IMR-90 (cell line): ENCODE measurements around the gene UPF1. TPM values are rescaled to one million over a fixed set of nuclear protein-coding genes. Genes with fewer than 3 reads are reported as not detected.

Source experiments
- ATAC-seq: fragments of 200-7000 bp; cut with Tn5 transposase; 2 replicates; pipeline ENCODE4 v1.9.1; 2020; ENCODE audit warnings: low read depth, mild to moderate bottlenecking, moderate library complexity
- BruUV-seq: library from RNA; stranded (reverse); fragments of 400-500 nt; replicated peaks from 2 replicates; lab custom pipeline; 2021; lab: Mats Ljungman, UMichigan
- CTCF ChIA-PET: fragments of 300-600 bp; formaldehyde crosslinking; extraction: SDS; loops from one replicate; lab custom pipeline; 2021; ENCODE audit warnings: antibody characterized with exemption; lab: Yijun Ruan, JAX
- POLR2A ChIA-PET: fragments of 300-600 bp; sonication (Branson Sonifier 250); formaldehyde crosslinking; loops from one replicate; lab custom pipeline; 2022; ENCODE audit warnings: antibody characterized with exemption; ENCODE audit not compliant: unreplicated experiment; lab: Charles Lee
- DNase-seq: peaks from one replicate; pipeline ENCODE4 v3.0.0; 2013
- H2AFZ ChIP-seq: replicated peaks from 2 replicates; pipeline ENCODE3; 2013; ENCODE audit warnings: low read length, mild to moderate bottlenecking; ENCODE audit not compliant: poor library complexity
- H2AK5ac ChIP-seq: 2 replicates; pipeline ENCODE4 v1.6.1; 2013; ENCODE audit warnings: low read depth, low read length, inconsistent platforms
- H2AK9ac ChIP-seq: replicated peaks from 2 replicates; pipeline ENCODE3; 2013; ENCODE audit warnings: mild to moderate bottlenecking, low read depth, low read length, moderate library complexity; ENCODE audit not compliant: poor library complexity
- H2BK120ac ChIP-seq: 2 replicates; pipeline ENCODE4 v1.6.1; 2013; ENCODE audit warnings: low read depth, low read length, inconsistent platforms
- H2BK15ac ChIP-seq: 3 replicates; pipeline ENCODE4 v1.6.1; 2013; ENCODE audit warnings: low read depth, low read length, inconsistent platforms
- H2BK20ac ChIP-seq: 2 replicates; pipeline ENCODE4 v1.6.1; 2013; ENCODE audit warnings: low read depth, mild to moderate bottlenecking, inconsistent platforms, low read length, moderate library complexity
- H2BK5ac ChIP-seq: 2 replicates; pipeline ENCODE4 v1.6.1; 2013; ENCODE audit warnings: mild to moderate bottlenecking, low read depth, low read length, inconsistent platforms; ENCODE audit not compliant: poor library complexity, severe bottlenecking
- H3K14ac ChIP-seq: replicated peaks from 2 replicates; pipeline ENCODE4 v1.6.1; 2013; ENCODE audit warnings: low read depth, low read length, inconsistent platforms
- H3K18ac ChIP-seq: 2 replicates; pipeline ENCODE4 v1.6.1; 2013; ENCODE audit warnings: low read depth, low read length, control low read depth
- H3K23ac ChIP-seq: 2 replicates; pipeline ENCODE4 v1.6.1; 2013; ENCODE audit warnings: low read depth, low read length, inconsistent platforms
- H3K27ac ChIP-seq: 2 replicates; pipeline ENCODE4 v1.5.1; 2013; ENCODE audit warnings: mild to moderate bottlenecking, control low read depth, low read length; ENCODE audit not compliant: insufficient read depth
- H3K27me3 ChIP-seq: 2 replicates; pipeline ENCODE4 v1.6.1; 2013; ENCODE audit warnings: low read length; ENCODE audit not compliant: control insufficient read depth, insufficient read depth
- H3K36me3 ChIP-seq: 2 replicates; pipeline ENCODE4 v1.6.1; 2013; ENCODE audit warnings: low read length, mixed read lengths; ENCODE audit not compliant: control insufficient read depth, insufficient read depth
- H3K4ac ChIP-seq: 2 replicates; pipeline ENCODE4 v1.6.1; 2013; ENCODE audit warnings: low read depth, low read length, inconsistent platforms
- H3K4me1 ChIP-seq: 2 replicates; pipeline ENCODE4 v1.6.1; 2013; ENCODE audit warnings: low read length, mixed read lengths; ENCODE audit not compliant: control insufficient read depth, insufficient read depth
- H3K4me2 ChIP-seq: 2 replicates; pipeline ENCODE4 v1.6.1; 2013; ENCODE audit warnings: low read depth, mild to moderate bottlenecking, control low read depth, low read length, moderate library complexity
- H3K4me3 ChIP-seq: 2 replicates; pipeline ENCODE4 v1.5.1; 2013; ENCODE audit warnings: low read depth, mild to moderate bottlenecking, control low read depth, low read length, moderate library complexity; ENCODE audit not compliant: insufficient read depth
- H3K56ac ChIP-seq: 2 replicates; pipeline ENCODE4 v1.6.1; 2013; ENCODE audit warnings: low read length, inconsistent platforms; ENCODE audit not compliant: insufficient read depth; ENCODE audit errors: extremely low read depth
- H3K79me1 ChIP-seq, 2 experiments: 2 replicates each; pipeline ENCODE4 v1.6.1; 2013; ENCODE audit warnings: low read length in 2 of 2, inconsistent platforms in 1 of 2, low read depth in 1 of 2
- H3K9ac ChIP-seq: 2 replicates; pipeline ENCODE4 v1.6.1; 2013; ENCODE audit warnings: low read depth, low read length, control low read depth
- H3K9me1 ChIP-seq: 2 replicates; pipeline ENCODE4 v1.6.1; 2013; ENCODE audit warnings: low read length, inconsistent platforms; ENCODE audit not compliant: insufficient read depth
- H3K9me3 ChIP-seq: 2 replicates; pipeline ENCODE4 v1.6.1; 2013; ENCODE audit warnings: low read length; ENCODE audit not compliant: control insufficient read depth, insufficient read depth
- H4K20me1 ChIP-seq: 2 replicates; pipeline ENCODE4 v1.6.1; 2013; ENCODE audit warnings: low read length, inconsistent platforms; ENCODE audit not compliant: insufficient read depth
- H4K5ac ChIP-seq: 2 replicates; pipeline ENCODE4 v1.6.1; 2013; ENCODE audit warnings: mild to moderate bottlenecking, low read depth, low read length, control low read depth
- H4K8ac ChIP-seq, 2 experiments: 2 replicates each; pipeline ENCODE4 v1.6.1; 2013; ENCODE audit warnings: low read depth in 2 of 2, low read length in 2 of 2, control low read depth in 1 of 2, inconsistent platforms in 1 of 2
- H4K91ac ChIP-seq: 2 replicates; pipeline ENCODE4 v1.6.1; 2013; ENCODE audit warnings: low read depth, low read length, inconsistent platforms; ENCODE audit not compliant: insufficient read depth
- BHLHE40 ChIP-seq: fragments of 150-350 bp; IDR thresholded peaks from 2 replicates; pipeline ENCODE4 v1.6.1; 2016; ENCODE audit warnings: mild to moderate bottlenecking, low read depth, low read length
- CEBPB ChIP-seq: IDR thresholded peaks from 2 replicates; pipeline ENCODE4 v1.6.1; 2012; ENCODE audit warnings: low read depth, low read length, improper control_type of control experiment
- CHD1 ChIP-seq: IDR thresholded peaks from 2 replicates; pipeline ENCODE4 v1.6.1; 2012; ENCODE audit warnings: low read depth, low read length, improper control_type of control experiment
- ELK1 ChIP-seq: fragments of 150-350 bp; IDR thresholded peaks from 2 replicates; pipeline ENCODE4 v1.6.1; 2016; ENCODE audit warnings: low read depth, mild to moderate bottlenecking, low read length, moderate library complexity, borderline replicate concordance
- FOS ChIP-seq: fragments of 150-350 bp; IDR thresholded peaks from 2 replicates; pipeline ENCODE4 v1.6.1; 2016; ENCODE audit warnings: low read depth, low read length
- MAFK ChIP-seq: IDR thresholded peaks from 2 replicates; pipeline ENCODE4 v1.6.1; 2012; ENCODE audit warnings: low read depth, low read length, improper control_type of control experiment
- MAZ ChIP-seq: IDR thresholded peaks from 2 replicates; pipeline ENCODE4 v1.6.1; 2012; ENCODE audit warnings: low read depth, mild to moderate bottlenecking, low read length, improper control_type of control experiment, moderate library complexity, borderline replicate concordance
- MXI1 ChIP-seq: IDR thresholded peaks from 2 replicates; pipeline ENCODE4 v1.6.1; 2012; ENCODE audit warnings: low read depth, mild to moderate bottlenecking, low read length, moderate library complexity, borderline replicate concordance
- NFE2L2 ChIP-seq: fragments of 150-350 bp; IDR thresholded peaks from 2 replicates; pipeline ENCODE4 v1.6.1; 2016; ENCODE audit warnings: low read depth, mild to moderate bottlenecking, low read length
- POLR2A ChIP-seq: IDR thresholded peaks from 2 replicates; pipeline ENCODE4 v1.6.1; 2012; ENCODE audit warnings: mild to moderate bottlenecking, low read depth, low read length
- RAD21 ChIP-seq: IDR thresholded peaks from 2 replicates; pipeline ENCODE4 v1.6.1; 2012; ENCODE audit warnings: low read length, improper control_type of control experiment
- RCOR1 ChIP-seq: IDR thresholded peaks from 2 replicates; pipeline ENCODE4 v1.6.1; 2012; ENCODE audit warnings: mild to moderate bottlenecking, low read length, improper control_type of control experiment; ENCODE audit not compliant: insufficient replicate concordance
- RFX5 ChIP-seq: IDR thresholded peaks from 2 replicates; pipeline ENCODE4 v1.8.0; 2012; ENCODE audit warnings: low read depth, mild to moderate bottlenecking, low read length, moderate library complexity
- SMC3 ChIP-seq: fragments of 150-350 bp; IDR thresholded peaks from 2 replicates; pipeline ENCODE4 v1.6.1; 2016; ENCODE audit warnings: low read depth, mild to moderate bottlenecking, antibody characterized with exemption, low read length, moderate library complexity
- USF2 ChIP-seq: fragments of 150-350 bp; IDR thresholded peaks from 2 replicates; pipeline ENCODE4 v1.6.1; 2017; ENCODE audit warnings: mild to moderate bottlenecking, antibody characterized with exemption, low read length, low read depth
- WGBS, 2 experiments: methylation state at CpG; one replicate each; pipeline versions ENCODE4 v1.1.5 to v1.1.7; 2013; ENCODE audit warnings: missing lambda C conversion rate in 2 of 2; ENCODE audit not compliant: insufficient read length in 1 of 2; ENCODE audit errors: extremely low coverage in 2 of 2; 5-methylcytosine and 5-hydroxymethylcytosine counted together
- dilution Hi-C: fragments of 300-500 bp; cut with HindIII; formaldehyde crosslinking; loops from one replicate; pipeline ENCODE4 v1.14.3; 2018; ENCODE audit warnings: low sequenced_read_pairs; ENCODE audit not compliant: unreplicated experiment
- in situ Hi-C: fragments of 300-500 bp; cut with MboI; formaldehyde crosslinking; loops from 3 replicates; pipeline ENCODE4 v1.14.3; 2019; ENCODE audit warnings: low sequenced_read_pairs, inconsistent platforms, mixed read lengths
- intact Hi-C: fragments of 100-400 bp; cut with micrococcal nuclease; formaldehyde crosslinking; loops from 2 replicates; pipeline ENCODE4 v1.10.0; 2022
- polyA plus RNA-seq, 3 experiments: library from polyadenylated mRNA; depleted of rRNA; stranded (reverse); fragments of >200 nt; gene quantifications; 2 replicates each; pipeline ENCODE4 v1.2.3, GENCODE V29; 2012; ENCODE audit warnings: low replicate concordance in 1 of 3
- total RNA-seq: library from RNA; depleted of rRNA; stranded (reverse); fragments of >200 nt; gene quantifications from 2 replicates; pipeline ENCODE4 v1.2.3, GENCODE V29; 2012
- TF ChIP-seq, protein P1 (sequence below): conservative IDR thresholded peaks from 2 replicates; pipeline ENCODE4 v1.5.1; 2012; ENCODE audit warnings: mild to moderate bottlenecking, low read depth, low read length, improper control_type of control experiment

UPF1 gene
- total and polyA plus RNA-seq, 2 of the 4 experiments (the other 2 are of a cell fraction): 31.2 to 50.3 TPM

DNA sequence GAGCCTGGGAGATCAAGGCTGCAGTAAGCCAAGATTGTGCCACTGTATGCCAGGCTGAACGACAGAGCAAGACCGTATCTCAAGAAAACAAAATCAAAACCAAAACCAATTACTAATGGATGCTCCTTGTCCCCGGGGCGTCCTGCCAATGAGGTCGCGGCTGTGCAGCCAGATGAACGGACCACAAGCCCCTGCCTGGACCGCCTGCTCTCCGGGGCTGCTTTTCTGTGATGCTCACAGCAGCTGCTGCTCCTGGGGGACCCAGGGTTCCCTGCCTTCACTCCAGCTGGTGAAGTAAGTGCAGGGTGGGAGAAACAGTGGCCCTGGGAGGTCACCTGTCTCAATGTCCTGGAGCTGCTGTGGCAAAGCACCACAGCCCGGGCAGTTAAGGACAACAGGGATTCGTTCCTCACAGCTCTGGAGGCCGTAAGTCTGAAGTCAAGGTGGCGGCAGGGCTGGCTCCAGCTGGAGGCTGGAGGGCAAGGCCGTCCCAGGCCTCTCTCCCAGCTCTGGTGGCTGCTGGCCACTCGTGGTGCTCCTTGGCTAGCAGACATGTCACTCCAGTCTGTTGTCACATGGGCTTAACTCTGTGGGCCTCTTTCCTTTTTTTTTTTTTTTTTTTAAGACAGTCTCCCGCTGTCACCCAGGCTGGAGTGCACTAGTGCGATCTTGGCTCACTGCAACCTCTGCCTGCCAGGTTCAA lies 77.3 kb downstream of the UPF1 start:
- Histone ChIP-seq H2BK15ac (no peak overlapping the region), H3K27me3 (no peaks in the 10 kb centered on the region), H3K4me1 (no peaks in the 10 kb centered on the region), H3K79me1 (peaks cover 15 to 42% of the 10 kb centered on the region in 2 experiments), H3K56ac (no peak overlapping the region), H3K9ac (no peak overlapping the region), H3K4ac (no peak overlapping the region), H2BK20ac (no peak overlapping the region), H3K4me2 (no peak overlapping the region), H4K20me1 (peaks cover 44% of the 10 kb centered on the region), H4K91ac (no peak overlapping the region), H3K18ac (no peak overlapping the region), H2BK120ac (no peak overlapping the region), H3K27ac (no peak overlapping the region), H3K4me3 (no peak overlapping the region), H3K9me1 (no peaks in the 10 kb centered on the region; the same call in 1 of the 2 replicates), H2AK5ac (no peak overlapping the region), H2AK9ac (no peak overlapping the region), H3K14ac (no peak overlapping the region), H3K36me3 (peaks cover 74% of the 10 kb centered on the region), H4K5ac (no peak overlapping the region), H4K8ac (no peak overlapping the region), H2BK5ac (no peak overlapping the region), H2AFZ (no peak overlapping the region), H3K9me3 (no peaks in the 10 kb centered on the region), H3K23ac (no peak overlapping the region)
- in situ Hi-C loops (no loop called here), dilution Hi-C loops (no loop called here), intact Hi-C loops (no loop called here)
- ChIA-PET CTCF (no interaction called here), POLR2A (no interaction called here)
- 96% methylated on average over 10 of the region's 17 CpGs; no CpG with 5 or more reads in 1 of the 2 experiments for WGBS, 2 experiments
- TF ChIP-seq USF2 (no peak), CHD1 (no peak), RCOR1 (no peak), ELK1 (no peak), MAFK (no peak), FOS (no peak), NFE2L2 (no peak), POLR2A (no peak), CEBPB (no peak), MXI1 (no peak), SMC3 (no peak), RFX5 (no peak), BHLHE40 (no peak), MAZ (no peak), RAD21 (no peak)
- TF ChIP-seq, protein P1, sequence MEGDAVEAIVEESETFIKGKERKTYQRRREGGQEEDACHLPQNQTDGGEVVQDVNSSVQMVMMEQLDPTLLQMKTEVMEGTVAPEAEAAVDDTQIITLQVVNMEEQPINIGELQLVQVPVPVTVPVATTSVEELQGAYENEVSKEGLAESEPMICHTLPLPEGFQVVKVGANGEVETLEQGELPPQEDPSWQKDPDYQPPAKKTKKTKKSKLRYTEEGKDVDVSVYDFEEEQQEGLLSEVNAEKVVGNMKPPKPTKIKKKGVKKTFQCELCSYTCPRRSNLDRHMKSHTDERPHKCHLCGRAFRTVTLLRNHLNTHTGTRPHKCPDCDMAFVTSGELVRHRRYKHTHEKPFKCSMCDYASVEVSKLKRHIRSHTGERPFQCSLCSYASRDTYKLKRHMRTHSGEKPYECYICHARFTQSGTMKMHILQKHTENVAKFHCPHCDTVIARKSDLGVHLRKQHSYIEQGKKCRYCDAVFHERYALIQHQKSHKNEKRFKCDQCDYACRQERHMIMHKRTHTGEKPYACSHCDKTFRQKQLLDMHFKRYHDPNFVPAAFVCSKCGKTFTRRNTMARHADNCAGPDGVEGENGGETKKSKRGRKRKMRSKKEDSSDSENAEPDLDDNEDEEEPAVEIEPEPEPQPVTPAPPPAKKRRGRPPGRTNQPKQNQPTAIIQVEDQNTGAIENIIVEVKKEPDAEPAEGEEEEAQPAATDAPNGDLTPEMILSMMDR: no peak
- no peak for ATAC-seq
- BruUV-seq: no TSS peak
- no peak for DNase-seq
